ENCODE data around the gene C9orf85. TPM values are rescaled to one million over a fixed set of nuclear protein-coding genes. Genes with fewer than 3 reads are reported as not detected.

The C9orf85 gene
- total and polyA plus RNA-seq, 9 of the 15 experiments (the other 6 are each of a cell fraction or from before 2014, with no cell fraction given), result 6.7 to 17.6 (median 13.0) TPM

GRCh38 chr9:71931166-71931565, 19.7 kb downstream of the C9orf85 start (continued):
- TF ChIP-seq CUX1 (CRISPR knock-in tag; IDR thresholded peaks at IDR 0.05) (no peak), RHOXF2B (CRISPR knock-in tag; conservative IDR thresholded peaks at IDR 0.05) (no peak), BACH1 (tag; IDR thresholded peaks at IDR 0.05) (no peak), MEF2D (tag; conservative IDR thresholded peaks at IDR 0.05; ENCODE audit: low read depth) (no peak), JUND (IDR thresholded peaks at IDR 0.05; ENCODE audit: borderline replicate concordance, low read depth, low read length) (no peak), JUND (tag; IDR thresholded peaks at IDR 0.05; ENCODE audit: borderline replicate concordance, low read depth, low read length) (no peak)

GRCh38 chr9:71936066-71936465, 24.6 kb downstream of the C9orf85 start:
- H3K27me3 ChIP-seq (ENCODE audit: control insufficient read depth in 2 of 2, insufficient read depth in 2 of 2, low read length in 2 of 2), result no peaks in the 10 kb centered on the region
- H3K9me3 ChIP-seq (replicated peaks; ENCODE audit: control insufficient read depth, insufficient read depth, low read depth, low read length), result no peaks in the 10 kb centered on the region
- intact Hi-C loops (cut with micrococcal nuclease), result no loop called here
- in situ Hi-C loops (cut with MboI), result no loop called here
- no peak overlapping the region for H3K4me2 ChIP-seq (ENCODE audit: insufficient read depth, low read length)
- H3K4me3 ChIP-seq, result no peak overlapping the region
- no peak overlapping the region for H2AFZ ChIP-seq (ENCODE audit: low read depth, low read length)
- no peaks in the 10 kb centered on the region for H4K20me1 ChIP-seq (replicated peaks; ENCODE audit: control insufficient read depth, insufficient read depth, low read length)
- POLR2A ChIA-PET, result no interaction called here
- FAIRE-seq (no peak), ATAC-seq (no peak), DNase-seq (ENCODE audit: extremely low read depth in 1 of 4, low spot score in 3 of 4) (no peak)
- WGBS (ENCODE audit: insufficient coverage, low coverage, missing lambda C conversion rate), result 15% methylated on average over 1 of the region's 1 CpG
- no peaks in the 10 kb centered on the region for H3K9me1 ChIP-seq (ENCODE audit: control insufficient read depth, insufficient read depth, low read length)
- no peaks in the 10 kb centered on the region for H3K4me1 ChIP-seq (replicated peaks in 1 of 2; ENCODE audit: control insufficient read depth in 2 of 2, insufficient read depth in 2 of 2, low read length in 2 of 2)
- CTCF ChIA-PET (ENCODE audit: low intra/inter-chr PET ratio), result no interaction called here
- no peak overlapping the region for H3K9ac ChIP-seq (ENCODE audit: insufficient read depth in 1 of 2, low read depth in 2 of 2, low read length in 2 of 2)
- H3K27ac ChIP-seq (ENCODE audit: extremely low read depth, low read depth, low read length), result no peak overlapping the region
- no peaks in the 10 kb centered on the region for H3K36me3 ChIP-seq (ENCODE audit: control insufficient read depth, insufficient read depth, low read length)
- BruUV-seq (replicated peaks), result no TSS peak
- no peaks in the 10 kb centered on the region for H3K79me2 ChIP-seq (ENCODE audit: control insufficient read depth, insufficient read depth, low read length)
- TF ChIP-seq ZBTB34 (CRISPR knock-in tag; IDR thresholded peaks at IDR 0.05) (no peak), TCF7L2 (IDR thresholded peaks at IDR 0.05; ENCODE audit: low read depth, low read length) (no peak), PTTG1 (tag; IDR thresholded peaks at IDR 0.05; ENCODE audit: low read depth) (no peak), GTF2B (IDR thresholded peaks at IDR 0.05; ENCODE audit: extremely low read depth, insufficient read length) (no peak), CBX3 (IDR thresholded peaks at IDR 0.05; ENCODE audit: borderline replicate concordance in 1 of 2, low read length in 2 of 2) (no peak)
